ENCODE data around the gene RHOC. TPM values are rescaled to one million over a fixed set of nuclear protein-coding genes. Genes with fewer than 3 reads are reported as not detected.
A peak's percentile ranks its signal among the peaks of the same experiment; 100 is the strongest.

RHOC gene
- polyA plus RNA-seq, 1 of the 3 experiments (the other 2 are of a cell fraction), result 1,028 TPM

GRCh38 chr1:112704934-112705627 is 1.8 kb downstream of the RHOC start (continued):
- TF ChIP-seq CTCF (IDR thresholded peaks at IDR 0.05) (no peak), POLR2AphosphoS5 (IDR thresholded peaks at IDR 0.05; ENCODE audit: low read depth, low read length) (peak; percentile 69; the same call in 1 of the 2 replicates), RCOR1 (IDR thresholded peaks at IDR 0.05; ENCODE audit: low read length) (no peak), TEAD4 (IDR thresholded peaks at IDR 0.05; ENCODE audit: borderline replicate concordance, insufficient read depth) (no peak), JUND (IDR thresholded peaks at IDR 0.05) (no peak), RAD21 (IDR thresholded peaks at IDR 0.05; ENCODE audit: low read length) (no peak), NFIC (IDR thresholded peaks at IDR 0.05; ENCODE audit: borderline replicate concordance) (peak; percentile 45; the same call in 1 of the 2 replicates), MEF2A (IDR thresholded peaks at IDR 0.05; ENCODE audit: borderline replicate concordance, low read depth) (no peak), FOXM1 (IDR thresholded peaks at IDR 0.05; ENCODE audit: low read depth) (no peak), USF1 (IDR thresholded peaks at IDR 0.05; ENCODE audit: borderline replicate concordance, low read depth) (0 out of 2 replicates have a peak, but pooled peaks have one; percentile 15)

- TF ChIP-seq TEAD4 (IDR thresholded peaks at IDR 0.05; ENCODE audit: borderline replicate concordance, insufficient read depth), result no peak
- TF ChIP-seq POLR2AphosphoS5 (IDR thresholded peaks at IDR 0.05; ENCODE audit: low read depth, low read length), result no peak
- TF ChIP-seq RCOR1 (IDR thresholded peaks at IDR 0.05; ENCODE audit: low read length), result no peak
- Histone ChIP-seq H2AFZ (ENCODE audit: low read depth) (no peak overlapping the region), H3K4me2 (peak overlapping the region; percentile 96), H3K27me3 (ENCODE audit: insufficient read depth) (no peaks in the 10 kb centered on the region), H3K27ac (ENCODE audit: low read depth in 2 of 2, low read length in 1 of 2) (peak overlapping the region; percentile 67 to 87), H3K9me2 (no peaks in the 10 kb centered on the region), H3K4me3 (ENCODE audit: low read depth in 2 of 2, low read length in 1 of 2) (peak overlapping the region; percentile 93 to 94), H3F3A (replicated peaks; ENCODE audit: insufficient read depth) (peaks cover 41% of the 10 kb centered on the region), H3K79me2 (ENCODE audit: insufficient read depth) (peaks cover 43% of the 10 kb centered on the region), H4K20me1 (ENCODE audit: insufficient read depth) (peaks cover 11% of the 10 kb centered on the region), H3K4me1 (ENCODE audit: control insufficient read depth in 1 of 2, insufficient read depth in 2 of 2, low read depth in 1 of 2, low read length in 1 of 2) (peaks cover 34 to 56% of the 10 kb centered on the region in 2 experiments; a peak in 3 of 4 replicates), H3K36me3 (replicated peaks in 1 of 2; ENCODE audit: control insufficient read depth in 1 of 2, insufficient read depth in 2 of 2, low read length in 1 of 2) (peaks cover 24 to 35% of the 10 kb centered on the region in 2 experiments), H3K9me3 (no peaks in the 10 kb centered on the region), H3K9ac (peak overlapping the region; percentile 98)
- DNase-seq, result no peak
- ChIA-PET POLR2A (interaction anchor here (0.8 to 2.6 kb wide), 3 partner anchors 11 to 30 kb away, joined by 3 to 8 read pairs (median 3); partner anchors contain the start of genes MOV10 and PPM1J), CTCF (interaction anchor here (0.6 to 3.5 kb wide), 6 partner anchors 11 to 314 kb away, joined by 3 to 15 read pairs (median 6); partner anchors contain the start of genes MOV10 and PPM1J)
- 56% methylated on average over 5 of the region's 7 CpGs for WGBS (ENCODE audit: low lambda C conversion rate)
These were observed 2.5 kb downstream of the RHOC start for GRCh38 chr1:112704391-112704933.

All from SK-N-SH (cell line).